Measurements from ENCODE around the gene VAV3. TPM values are rescaled to one million over a fixed set of nuclear protein-coding genes. Genes with fewer than 3 reads are reported as not detected.

The VAV3 gene
- total RNA-seq, 1 donor from 2014 or later, result 159 TPM

DNA sequence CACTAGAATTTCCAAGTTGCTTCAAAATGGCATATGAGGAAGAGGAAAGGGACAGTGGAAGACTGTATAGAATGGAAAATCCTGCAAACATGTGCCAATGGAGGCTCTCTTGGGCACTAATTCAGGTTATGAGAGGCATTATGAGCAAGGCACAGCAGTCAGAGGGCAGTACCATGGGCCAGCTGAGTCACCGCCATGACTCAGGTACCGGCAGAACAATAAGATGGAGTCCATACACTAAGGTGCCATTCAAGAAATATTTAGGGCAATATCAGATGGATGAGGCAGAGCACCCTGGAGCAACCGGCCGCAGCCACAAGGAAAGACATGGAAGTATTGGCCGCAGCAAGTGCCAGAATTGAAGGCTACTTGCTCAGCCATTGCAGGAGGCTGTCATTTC is 25.6 kb upstream of the VAV3 start:
- Mint-ChIP-seq H3K4me3 (ENCODE audit: unreplicated experiment) (no peak overlapping the region), H3K9me3 (ENCODE audit: unreplicated experiment) (no peaks in the 10 kb centered on the region), H3K27me3 (ENCODE audit: unreplicated experiment) (no peaks in the 10 kb centered on the region), H3K4me1 (ENCODE audit: unreplicated experiment) (peaks cover 3% of the 10 kb centered on the region), H3K27ac (ENCODE audit: unreplicated experiment) (no peak overlapping the region), H3K36me3 (ENCODE audit: low read depth, unreplicated experiment) (no peaks in the 10 kb centered on the region)
- TF ChIP-seq, protein P1, sequence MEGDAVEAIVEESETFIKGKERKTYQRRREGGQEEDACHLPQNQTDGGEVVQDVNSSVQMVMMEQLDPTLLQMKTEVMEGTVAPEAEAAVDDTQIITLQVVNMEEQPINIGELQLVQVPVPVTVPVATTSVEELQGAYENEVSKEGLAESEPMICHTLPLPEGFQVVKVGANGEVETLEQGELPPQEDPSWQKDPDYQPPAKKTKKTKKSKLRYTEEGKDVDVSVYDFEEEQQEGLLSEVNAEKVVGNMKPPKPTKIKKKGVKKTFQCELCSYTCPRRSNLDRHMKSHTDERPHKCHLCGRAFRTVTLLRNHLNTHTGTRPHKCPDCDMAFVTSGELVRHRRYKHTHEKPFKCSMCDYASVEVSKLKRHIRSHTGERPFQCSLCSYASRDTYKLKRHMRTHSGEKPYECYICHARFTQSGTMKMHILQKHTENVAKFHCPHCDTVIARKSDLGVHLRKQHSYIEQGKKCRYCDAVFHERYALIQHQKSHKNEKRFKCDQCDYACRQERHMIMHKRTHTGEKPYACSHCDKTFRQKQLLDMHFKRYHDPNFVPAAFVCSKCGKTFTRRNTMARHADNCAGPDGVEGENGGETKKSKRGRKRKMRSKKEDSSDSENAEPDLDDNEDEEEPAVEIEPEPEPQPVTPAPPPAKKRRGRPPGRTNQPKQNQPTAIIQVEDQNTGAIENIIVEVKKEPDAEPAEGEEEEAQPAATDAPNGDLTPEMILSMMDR (IDR thresholded peaks at IDR 0.05; ENCODE audit: unreplicated experiment), result no peak
- DNase-seq (ENCODE audit: low spot score), result no peak

DNA sequence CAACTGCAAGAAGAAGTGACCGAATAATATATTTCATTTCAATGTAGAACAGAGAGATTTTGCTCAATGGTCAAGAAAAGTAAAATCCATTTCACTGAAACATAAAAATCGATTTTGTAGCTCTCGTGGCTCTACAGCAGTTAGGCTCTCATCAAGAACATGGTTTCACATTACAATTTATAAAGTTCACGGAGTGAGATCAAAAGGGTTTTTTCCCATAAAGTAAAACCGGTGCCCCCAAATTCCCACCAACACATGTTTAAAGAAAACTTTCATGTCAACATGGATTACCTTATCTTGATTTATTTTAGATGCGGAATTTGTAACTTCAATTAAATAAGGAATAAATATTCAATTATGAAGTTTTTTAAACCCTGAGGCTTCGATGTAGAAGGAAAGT is 16.3 kb upstream of the VAV3 start:
- TF ChIP-seq, protein P1 (IDR thresholded peaks at IDR 0.05; ENCODE audit: unreplicated experiment), result no peak
- H3K4me1 Mint-ChIP-seq (ENCODE audit: unreplicated experiment), result peaks cover 12% of the 10 kb centered on the region
- no peaks in the 10 kb centered on the region for H3K9me3 Mint-ChIP-seq (ENCODE audit: unreplicated experiment)
- H3K36me3 Mint-ChIP-seq (ENCODE audit: low read depth, unreplicated experiment), result no peaks in the 10 kb centered on the region
- no peak overlapping the region for H3K27ac Mint-ChIP-seq (ENCODE audit: unreplicated experiment)
- H3K4me3 Mint-ChIP-seq (ENCODE audit: unreplicated experiment), result no peak overlapping the region
- no peak for DNase-seq (ENCODE audit: low spot score)
- peaks cover 3% of the 10 kb centered on the region for H3K27me3 Mint-ChIP-seq (ENCODE audit: unreplicated experiment)

DNA sequence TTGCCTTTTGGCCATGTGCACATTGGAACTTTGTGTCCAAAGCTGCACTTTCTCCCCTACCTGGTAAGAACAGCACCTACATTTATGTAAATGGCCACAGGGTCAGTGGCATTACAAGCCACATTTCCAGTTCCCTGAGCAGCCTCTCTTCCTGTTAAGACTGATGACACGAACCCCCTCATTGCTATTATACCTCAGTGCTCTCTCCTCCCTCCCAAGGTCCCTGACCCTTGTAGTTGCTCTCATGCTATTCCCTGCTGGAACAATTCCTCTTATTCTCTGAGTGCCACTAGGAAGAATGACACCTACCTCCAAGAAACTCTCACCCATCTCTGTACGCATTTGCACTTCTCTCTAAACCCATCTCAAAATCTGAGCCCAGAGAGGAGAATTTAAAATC is 14.9 kb upstream of the VAV3 start:
- Mint-ChIP-seq H3K9me3 (ENCODE audit: unreplicated experiment) (no peaks in the 10 kb centered on the region), H3K27me3 (ENCODE audit: unreplicated experiment) (peaks cover 3% of the 10 kb centered on the region), H3K4me1 (ENCODE audit: unreplicated experiment) (peaks cover 12% of the 10 kb centered on the region)

DNA sequence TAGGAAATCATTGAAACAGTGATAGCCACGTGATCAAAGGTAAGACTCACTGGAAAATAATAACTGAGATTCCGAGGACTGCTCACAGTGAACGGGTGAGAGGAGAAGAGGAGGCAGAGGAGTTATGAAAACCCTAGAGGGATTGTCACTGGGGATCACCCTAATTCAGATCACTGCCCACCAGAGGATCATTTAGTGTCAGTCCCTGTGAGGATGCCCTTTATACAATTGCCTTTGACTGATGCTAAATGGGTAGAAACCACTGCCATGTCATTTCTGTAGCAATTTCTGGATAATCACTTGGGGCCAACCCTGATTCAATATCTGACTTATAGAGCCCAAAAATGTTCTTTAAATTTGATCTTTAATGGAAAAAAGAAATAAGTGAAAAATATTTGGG is 14.1 kb upstream of the VAV3 start:
- H3K9me3 Mint-ChIP-seq (ENCODE audit: unreplicated experiment), result no peaks in the 10 kb centered on the region
- no peak overlapping the region for H3K27ac Mint-ChIP-seq (ENCODE audit: unreplicated experiment)
- peaks cover 3% of the 10 kb centered on the region for H3K27me3 Mint-ChIP-seq (ENCODE audit: unreplicated experiment)
- H3K4me1 Mint-ChIP-seq (ENCODE audit: unreplicated experiment), result peaks cover 12% of the 10 kb centered on the region
- no peak overlapping the region for H3K4me3 Mint-ChIP-seq (ENCODE audit: unreplicated experiment)
- TF ChIP-seq, protein P1 (IDR thresholded peaks at IDR 0.05; ENCODE audit: unreplicated experiment), result no peak
- DNase-seq (ENCODE audit: low spot score), result no peak
- H3K36me3 Mint-ChIP-seq (ENCODE audit: low read depth, unreplicated experiment), result no peaks in the 10 kb centered on the region

More for the DNA sequence above, 14.9 kb upstream of the VAV3 start:
- DNase-seq (ENCODE audit: low spot score), result no peak
- Mint-ChIP-seq H3K27ac (ENCODE audit: unreplicated experiment) (no peak overlapping the region), H3K4me3 (ENCODE audit: unreplicated experiment) (no peak overlapping the region), H3K36me3 (ENCODE audit: low read depth, unreplicated experiment) (no peaks in the 10 kb centered on the region)
- TF ChIP-seq, protein P1 (IDR thresholded peaks at IDR 0.05; ENCODE audit: unreplicated experiment), result no peak

DNA sequence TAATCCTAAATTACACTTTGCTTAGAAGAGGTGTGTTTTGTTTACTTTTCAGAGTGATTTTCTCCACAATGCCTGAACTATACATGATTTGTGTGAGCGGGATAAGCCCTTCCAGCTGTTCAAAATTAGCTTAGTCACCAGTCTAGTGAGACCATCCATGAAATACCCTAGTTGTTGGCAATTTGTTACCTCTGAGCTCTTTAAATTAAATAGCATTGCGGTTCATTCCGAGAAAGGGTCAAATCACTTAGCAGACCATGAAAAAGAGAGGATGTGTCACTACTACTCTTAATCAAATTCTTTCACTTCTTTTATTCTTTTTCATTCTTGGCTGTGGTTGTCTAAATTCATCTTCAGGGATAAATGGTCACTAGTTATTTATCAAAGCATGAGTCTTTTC is 11.9 kb upstream of the VAV3 start:
- Mint-ChIP-seq H3K27ac (ENCODE audit: unreplicated experiment) (no peak overlapping the region), H3K4me3 (ENCODE audit: unreplicated experiment) (no peak overlapping the region), H3K9me3 (ENCODE audit: unreplicated experiment) (no peaks in the 10 kb centered on the region), H3K36me3 (ENCODE audit: low read depth, unreplicated experiment) (no peaks in the 10 kb centered on the region), H3K4me1 (ENCODE audit: unreplicated experiment) (peaks cover 12% of the 10 kb centered on the region), H3K27me3 (ENCODE audit: unreplicated experiment) (peaks cover 3% of the 10 kb centered on the region)
- no peak for DNase-seq (ENCODE audit: low spot score)
- TF ChIP-seq, protein P1 (IDR thresholded peaks at IDR 0.05; ENCODE audit: unreplicated experiment), result no peak

Measured in endothelial cell (in vitro differentiated cells).